Keratinocyte (primary cell): ENCODE results near the gene MRPL39. TPM values are rescaled to one million over a fixed set of nuclear protein-coding genes. Genes with fewer than 3 reads are reported as not detected.
A peak's percentile ranks its signal among the peaks of the same experiment; 100 is the strongest.

Experiments
- DNase-seq: peaks from one replicate; pipeline ENCODE4 v3.0.0-alpha.2; 2011; ENCODE audit warnings: low read depth, missing footprints, low spot score
- FAIRE-seq: peaks from 2 replicates; lab custom pipeline; 2011; peaks lifted over from hg19 to GRCh38; lab: Jason Lieb, UNC
- H2AFZ ChIP-seq: 2 replicates; pipeline ENCODE4 v1.6.0; 2012; ENCODE audit warnings: low read length, control low read depth, inconsistent platforms; ENCODE audit not compliant: control insufficient read depth
- H3K27ac ChIP-seq: 2 replicates; pipeline ENCODE4 v1.5.1; 2011; ENCODE audit warnings: low read length; ENCODE audit not compliant: control insufficient read depth, insufficient read depth
- H3K27me3 ChIP-seq: 3 replicates; pipeline ENCODE4 v1.6.0; 2011; ENCODE audit warnings: low read length; ENCODE audit not compliant: control insufficient read depth, insufficient read depth; ENCODE audit errors: extremely low read depth
- H3K36me3 ChIP-seq, 2 experiments: 2 replicates in 1 of 2; 3 replicates in 1 of 2; pipeline ENCODE4 v1.5.1; 2011; ENCODE audit warnings: low read length in 2 of 2, mild to moderate bottlenecking in 1 of 2; ENCODE audit not compliant: control insufficient read depth in 2 of 2, insufficient read depth in 2 of 2; ENCODE audit errors: extremely low read depth in 1 of 2
- H3K4me1 ChIP-seq: 3 replicates; pipeline ENCODE4 v1.5.1; 2011; ENCODE audit warnings: low read length; ENCODE audit not compliant: control insufficient read depth, insufficient read depth; ENCODE audit errors: extremely low read depth
- H3K4me2 ChIP-seq: 3 replicates; pipeline ENCODE4 v1.6.0; 2011; ENCODE audit warnings: low read depth, low read length; ENCODE audit not compliant: control insufficient read depth, insufficient read depth; ENCODE audit errors: extremely low read depth
- H3K4me3 ChIP-seq, 3 experiments: fragments of 200-600 bp in 1 of 3; sonication (generic) in 1 of 3; 2 replicates in 2 of 3; 3 replicates in 1 of 3; pipeline ENCODE4 v1.5.1; 2011 to 2016; ENCODE audit warnings: low read length in 3 of 3, mild to moderate bottlenecking in 3 of 3, control low read depth in 2 of 3, inconsistent platforms in 1 of 3, low read depth in 1 of 3, mixed read lengths in 1 of 3, mixed run types in 1 of 3, moderate library complexity in 1 of 3; ENCODE audit not compliant: control insufficient read depth in 2 of 3, insufficient read depth in 2 of 3; ENCODE audit errors: extremely low read depth in 1 of 3
- H3K79me2 ChIP-seq: 2 replicates; pipeline ENCODE4 v1.6.0; 2012; ENCODE audit warnings: low read length; ENCODE audit not compliant: control insufficient read depth, insufficient read depth
- H3K9ac ChIP-seq: 3 replicates; pipeline ENCODE4 v1.6.0; 2011; ENCODE audit warnings: low read length; ENCODE audit not compliant: control insufficient read depth, insufficient read depth; ENCODE audit errors: extremely low read depth
- H3K9me1 ChIP-seq: 3 replicates; pipeline ENCODE4 v1.6.0; 2011; ENCODE audit warnings: low read length; ENCODE audit not compliant: control insufficient read depth, insufficient read depth; ENCODE audit errors: extremely low read depth
- H3K9me3 ChIP-seq: 2 replicates; pipeline ENCODE4 v1.5.1; 2012; ENCODE audit warnings: low read depth, low read length; ENCODE audit not compliant: control insufficient read depth
- H4K20me1 ChIP-seq: 3 replicates; pipeline ENCODE4 v1.6.0; 2011; ENCODE audit warnings: low read length; ENCODE audit not compliant: control insufficient read depth, insufficient read depth; ENCODE audit errors: extremely low read depth
- CTCF ChIP-seq, 3 experiments: IDR thresholded peaks in 1 of 3; conservative IDR thresholded peaks in 1 of 3; optimal IDR thresholded peaks in 1 of 3; 2 replicates in 2 of 3; 3 replicates in 1 of 3; pipeline versions ENCODE3 to v1.5.1; 2011; ENCODE audit warnings: low read length in 3 of 3, mild to moderate bottlenecking in 3 of 3, moderate library complexity in 2 of 3, control low read depth in 1 of 3, inconsistent platforms in 1 of 3; ENCODE audit not compliant: insufficient read depth in 2 of 3; ENCODE audit errors: extremely low read depth in 1 of 3
- EZH2 ChIP-seq: IDR thresholded peaks from one replicate; pipeline ENCODE4 v1.6.1; 2012; ENCODE audit warnings: inconsistent platforms, mild to moderate bottlenecking, low read length, moderate library complexity
- dilution Hi-C: fragments of 300-500 bp; cut with MboI; formaldehyde crosslinking; loops from one replicate; pipeline ENCODE4 v1.7.0; 2020; ENCODE audit warnings: low sequenced_read_pairs; ENCODE audit not compliant: extremely low pct_ligation_motif_present
- polyA plus RNA-seq, 5 experiments: library from polyadenylated mRNA; depleted of rRNA in 3 of 5; stranded (reverse) in 3 of 5; stranded (forward) in 1 of 5; unstranded in 1 of 5; fragments of >200 nt; gene quantifications; 1 replicate in 1 of 5; 2 replicates in 3 of 5; 3 replicates in 1 of 5; pipeline versions ENCODE4 v1.2.1 to v1.2.3, GENCODE V29; 2011 to 2012; ENCODE audit warnings: missing spikeins in 2 of 5, low read depth in 1 of 5, low replicate concordance in 1 of 5

MRPL39 gene
- polyA plus RNA-seq, 1 donor (not counting 4 experiments of a cell fraction or from before 2014, with no cell fraction given): 51.4 TPM

- no peaks in the 10 kb centered on the region for H3K27me3 ChIP-seq
- H3K4me3 ChIP-seq: peak overlapping the region in 2 of 3 experiments; percentile 56 to 60
- H3K27ac ChIP-seq: no peak overlapping the region
- no peaks in the 10 kb centered on the region for H3K9me1 ChIP-seq
- peak overlapping the region; percentile 64 for H3K9ac ChIP-seq
- dilution Hi-C loops: no loop called here
- no peak for FAIRE-seq
- peaks cover 2% of the 10 kb centered on the region for H3K79me2 ChIP-seq
- no peaks in the 10 kb centered on the region for H4K20me1 ChIP-seq
- peak overlapping the region; percentile 73 for H3K4me2 ChIP-seq
- no peak for DNase-seq
- H3K4me1 ChIP-seq: peaks cover 15% of the 10 kb centered on the region
- H3K9me3 ChIP-seq: no peaks in the 10 kb centered on the region
- no peak for TF ChIP-seq EZH2
- no peak for TF ChIP-seq CTCF (optimal IDR thresholded peaks at IDR 0.05 in 1 of 3, IDR thresholded peaks at IDR 0.05 in 1 of 3, conservative IDR thresholded peaks at IDR 0.05 in 1 of 3; ENCODE audit: extremely low read depth in 1 of 3, insufficient read depth in 2 of 3, low read length in 3 of 3)
- peaks cover 2 to 4% of the 10 kb centered on the region in 2 experiments for H3K36me3 ChIP-seq
- no peak overlapping the region for H2AFZ ChIP-seq
Measured at GRCh38 chr21:25562660-25563059, 44.6 kb downstream of the MRPL39 start.

- Histone ChIP-seq H3K4me3 (peak overlapping the region; percentile 19 to 60 (median 56)), H3K4me1 (peaks cover 15% of the 10 kb centered on the region), H3K9me3 (no peaks in the 10 kb centered on the region), H3K9me1 (no peaks in the 10 kb centered on the region), H3K79me2 (peaks cover 2% of the 10 kb centered on the region), H4K20me1 (no peaks in the 10 kb centered on the region), H3K9ac (peak overlapping the region; percentile 64), H3K4me2 (peak overlapping the region; percentile 73), H3K27ac (no peak overlapping the region), H2AFZ (peak overlapping the region; percentile 81), H3K36me3 (peaks cover 0 to 4% of the 10 kb centered on the region in 2 experiments), H3K27me3 (no peaks in the 10 kb centered on the region)
- dilution Hi-C loops: no loop called here
- DNase-seq (no peak), FAIRE-seq (no peak)
- TF ChIP-seq CTCF (optimal IDR thresholded peaks at IDR 0.05 in 1 of 3, IDR thresholded peaks at IDR 0.05 in 1 of 3, conservative IDR thresholded peaks at IDR 0.05 in 1 of 3; ENCODE audit: extremely low read depth in 1 of 3, insufficient read depth in 2 of 3, low read length in 3 of 3): peak in 2 of 3 experiments; percentile 37 to 45
- TF ChIP-seq EZH2: no peak
Measured at GRCh38 chr21:25561668-25562641, 45.3 kb downstream of the MRPL39 start.
